GM12873 (cell line): ENCODE data around the gene PAK6.

Experiments
- CTCF ChIP-seq: IDR thresholded peaks from 2 replicates; pipeline ENCODE4 v1.5.1; 2012; ENCODE audit warnings: low read depth, mild to moderate bottlenecking, moderate library complexity, low read length, control low read depth; ENCODE audit not compliant: insufficient read depth; ENCODE audit errors: missing control alignments

The PAK6 gene

GRCh38 chr15:40247406-40247971 lies 8.6 kb downstream of the PAK6 start:
- TF ChIP-seq CTCF, result no peak

- TF ChIP-seq CTCF, result no peak
These were observed 9.3 kb downstream of the PAK6 start for GRCh38 chr15:40248006-40248783.

GRCh38 chr15:40249477-40250303 lies 10.8 kb downstream of the PAK6 start:
- TF ChIP-seq CTCF, result no peak

GRCh38 chr15:40250304-40250656 lies 11.4 kb downstream of the PAK6 start:
- TF ChIP-seq CTCF, result no peak

GRCh38 chr15:40250771-40251483 lies 12.1 kb downstream of the PAK6 start:
- no peak for TF ChIP-seq CTCF

GRCh38 chr15:40251486-40252140 lies 12.8 kb downstream of the PAK6 start:
- no peak for TF ChIP-seq CTCF
